Embryonic facial prominence (tissue), 1 donor: Measurements from ENCODE around the gene PUM2.
"Not testable (repeated sequence)": the region's sequence is repeated elsewhere in the genome, so short reads cannot be mapped to it uniquely, and the experiment has no call there.

Experiments used
- DNase-seq: peaks from one replicate; pipeline ENCODE4 v3.0.0-alpha.2; 2016; ENCODE audit errors: extremely low spot score

PUM2 gene

GRCh38 chr2:20368706-20369105, 18.1 kb upstream of the PUM2 start:
- no peak for DNase-seq

- DNase-seq: not testable (repeated sequence)
Measured at GRCh38 chr2:20367929-20368328, 17.3 kb upstream of the PUM2 start.

- DNase-seq: no peak
Measured at GRCh38 chr2:20366672-20367116, 16.1 kb upstream of the PUM2 start.

- DNase-seq: no peak
Measured at GRCh38 chr2:20365249-20365817, 14.7 kb upstream of the PUM2 start.

- no peak for DNase-seq
Measured at GRCh38 chr2:20363578-20363977, 12.9 kb upstream of the PUM2 start.

- no peak for DNase-seq
Measured at GRCh38 chr2:20362701-20363435, 12.2 kb upstream of the PUM2 start.

GRCh38 chr2:20361893-20362292, 11.2 kb upstream of the PUM2 start:
- no peak for DNase-seq

GRCh38 chr2:20359096-20359495, 8.5 kb upstream of the PUM2 start:
- DNase-seq: no peak

- DNase-seq: no peak
Measured at GRCh38 chr2:20357638-20358389, 7.2 kb upstream of the PUM2 start.

- DNase-seq: no peak
Measured at GRCh38 chr2:20356042-20356441, 5.4 kb upstream of the PUM2 start.

GRCh38 chr2:20355131-20355530, 4.5 kb upstream of the PUM2 start:
- no peak for DNase-seq

- no peak for DNase-seq
Measured at GRCh38 chr2:20353241-20353992, 2.8 kb upstream of the PUM2 start.

GRCh38 chr2:20352581-20353216, 2.1 kb upstream of the PUM2 start:
- no peak for DNase-seq

- DNase-seq: no peak
Measured at GRCh38 chr2:20352230-20352578, 1.6 kb upstream of the PUM2 start.

- DNase-seq: no peak
Measured at GRCh38 chr2:20351555-20352229, 1.0 kb upstream of the PUM2 start.

- DNase-seq: peak; percentile 20
Measured at GRCh38 chr2:20350041-20350712, 467 bp downstream of the PUM2 start.

GRCh38 chr2:20349513-20349921, 1.1 kb downstream of the PUM2 start:
- no peak for DNase-seq

- DNase-seq: no peak
Measured at GRCh38 chr2:20348542-20348941, 2.1 kb downstream of the PUM2 start.

GRCh38 chr2:20346565-20347381, 3.9 kb downstream of the PUM2 start:
- no peak for DNase-seq

- DNase-seq: no peak
Measured at GRCh38 chr2:20343128-20343527, 7.5 kb downstream of the PUM2 start.
